ENCODE data around the gene OTUD7B.

GRCh38 chr1:149940427-149940826 is 70.1 kb downstream of the OTUD7B start:
- no peak for TF ChIP-seq POLR2A (IDR thresholded peaks at IDR 0.05; ENCODE audit: low read length)
- no peak for TF ChIP-seq GATA1 (IDR thresholded peaks at IDR 0.05; ENCODE audit: low read depth, low read length)

All from erythroblast (primary cell).